Astrocyte (in vitro differentiated cells and primary cell): ENCODE data around the gene NRP1. TPM values are rescaled to one million over a fixed set of nuclear protein-coding genes. Genes with fewer than 3 reads are reported as not detected.

Source experiments
- DNase-seq: peaks from one replicate; pipeline ENCODE4 v3.0.0-alpha.2; 2010; ENCODE audit warnings: low read depth
- FAIRE-seq: peaks from 2 replicates; lab custom pipeline; 2011; peaks lifted over from hg19 to GRCh38; lab: Jason Lieb, UNC
- H2AFZ ChIP-seq: 2 replicates; pipeline ENCODE4 v1.6.0; 2012; ENCODE audit warnings: low read depth, low read length, inconsistent platforms
- H3K27ac ChIP-seq: 2 replicates; pipeline ENCODE4 v1.5.1; 2011; ENCODE audit warnings: low read depth, low read length, inconsistent platforms
- H3K27me3 ChIP-seq: 2 replicates; pipeline ENCODE4 v1.6.0; 2011; ENCODE audit warnings: low read length, inconsistent platforms; ENCODE audit not compliant: insufficient read depth
- H3K36me3 ChIP-seq: 2 replicates; pipeline ENCODE4 v1.5.1; 2011; ENCODE audit warnings: low read length, inconsistent platforms; ENCODE audit not compliant: insufficient read depth
- H3K4me1 ChIP-seq: 2 replicates; pipeline ENCODE4 v1.5.1; 2011; ENCODE audit warnings: low read length, inconsistent platforms; ENCODE audit not compliant: insufficient read depth
- H3K4me2 ChIP-seq: 2 replicates; pipeline ENCODE4 v1.6.0; 2012; ENCODE audit warnings: low read length, inconsistent platforms
- H3K4me3 ChIP-seq: 2 replicates; pipeline ENCODE4 v1.5.1; 2011; ENCODE audit warnings: low read depth, mild to moderate bottlenecking, low read length, inconsistent platforms; ENCODE audit not compliant: insufficient read depth
- H3K79me2 ChIP-seq: 2 replicates; pipeline ENCODE4 v1.6.0; 2012; ENCODE audit warnings: mild to moderate bottlenecking, low read length, inconsistent platforms; ENCODE audit not compliant: insufficient read depth
- H3K9ac ChIP-seq: 2 replicates; pipeline ENCODE4 v1.6.0; 2012; ENCODE audit warnings: mild to moderate bottlenecking, low read length, inconsistent platforms
- H3K9me3 ChIP-seq: 2 replicates; pipeline ENCODE4 v1.5.1; 2012; ENCODE audit warnings: low read depth, mild to moderate bottlenecking, low read length, inconsistent platforms; ENCODE audit not compliant: insufficient read depth
- H4K20me1 ChIP-seq: 2 replicates; pipeline ENCODE4 v1.6.0; 2012; ENCODE audit warnings: low read length, inconsistent platforms; ENCODE audit not compliant: insufficient read depth
- H3K27ac Mint-ChIP-seq: one replicate; pipeline ENCODE4 v1.8.0; 2021; ENCODE audit warnings: mild to moderate bottlenecking, mixed read lengths; ENCODE audit not compliant: unreplicated experiment
- H3K27me3 Mint-ChIP-seq: one replicate; pipeline ENCODE4 v1.8.0; 2021; ENCODE audit warnings: low read depth, mixed read lengths; ENCODE audit not compliant: unreplicated experiment
- H3K36me3 Mint-ChIP-seq: one replicate; pipeline ENCODE4 v1.8.0; 2021; ENCODE audit warnings: low read depth, mixed read lengths; ENCODE audit not compliant: unreplicated experiment
- H3K4me1 Mint-ChIP-seq: one replicate; pipeline ENCODE4 v1.8.0; 2021; ENCODE audit warnings: low read depth, mixed read lengths; ENCODE audit not compliant: unreplicated experiment
- H3K4me3 Mint-ChIP-seq: one replicate; pipeline ENCODE4 v1.8.0; 2021; ENCODE audit warnings: mild to moderate bottlenecking, moderate library complexity, mixed read lengths; ENCODE audit not compliant: unreplicated experiment
- H3K9me3 Mint-ChIP-seq: one replicate; pipeline ENCODE4 v1.8.0; 2021; ENCODE audit warnings: mild to moderate bottlenecking, mixed read lengths; ENCODE audit not compliant: unreplicated experiment
- EZH2 ChIP-seq: IDR thresholded peaks from 2 replicates; pipeline ENCODE4 v1.6.1; 2012; ENCODE audit warnings: mild to moderate bottlenecking, low read length, inconsistent platforms; ENCODE audit not compliant: insufficient read depth
- total RNA-seq: library from RNA; stranded (reverse); gene quantifications from 2 replicates; pipeline ENCODE4 v1.2.1, GENCODE V29; 2021
- TF ChIP-seq, protein P1 (sequence below): IDR thresholded peaks from 2 replicates; pipeline ENCODE4 v1.5.1; 2011; ENCODE audit warnings: low read depth, mild to moderate bottlenecking, inconsistent platforms, low read length, moderate library complexity; ENCODE audit not compliant: insufficient read depth

NRP1 gene
- total RNA-seq, 1 donor from 2014 or later = 59.4 TPM

DNA sequence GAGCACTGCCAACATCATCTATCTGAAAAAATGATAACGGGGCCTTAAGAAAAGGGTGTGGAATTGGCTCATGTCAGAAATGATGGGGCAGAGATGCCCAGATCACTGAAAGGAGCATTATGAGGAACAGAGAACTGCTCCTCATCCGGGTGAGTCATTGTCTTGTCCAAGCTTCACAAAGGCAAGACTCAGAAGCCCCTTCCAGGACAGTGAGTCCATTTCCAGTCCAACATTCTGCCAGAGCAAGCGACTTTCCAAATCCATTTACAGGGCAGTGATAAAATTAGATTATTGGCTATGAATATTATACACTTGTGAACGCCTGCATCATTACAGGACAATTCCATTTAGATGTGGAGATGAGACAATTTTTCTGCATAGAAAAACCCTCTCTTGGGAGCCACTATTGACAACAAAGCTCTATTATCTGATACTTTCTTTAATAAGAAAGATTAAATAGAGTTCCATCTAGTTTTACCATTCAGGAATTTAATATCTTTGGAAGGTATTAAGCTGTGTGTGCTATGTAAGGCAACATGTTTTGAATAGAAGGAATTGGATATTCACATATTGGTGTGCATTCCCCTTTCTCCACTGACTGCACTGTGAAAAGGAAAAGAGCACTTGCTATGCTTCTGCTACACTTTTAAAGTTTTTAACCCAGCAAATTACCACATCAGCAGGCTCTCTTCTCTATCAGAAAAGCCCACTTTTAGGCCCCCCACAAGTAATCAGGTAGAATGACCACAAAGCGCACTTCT is 159.6 kb downstream of the NRP1 start:
- FAIRE-seq = no peak
- no peak for DNase-seq
- Histone ChIP-seq H3K27me3 (no peaks in the 10 kb centered on the region), H3K4me1 (peaks cover 21% of the 10 kb centered on the region), H4K20me1 (no peaks in the 10 kb centered on the region), H3K79me2 (no peaks in the 10 kb centered on the region), H2AFZ (no peak overlapping the region), H3K9me3 (no peaks in the 10 kb centered on the region), H3K27ac (no peak overlapping the region), H3K36me3 (peaks cover 7% of the 10 kb centered on the region), H3K4me3 (no peak overlapping the region), H3K9ac (no peak overlapping the region), H3K4me2 (no peak overlapping the region)
- Mint-ChIP-seq H3K27me3 (no peaks in the 10 kb centered on the region), H3K27ac (no peak overlapping the region), H3K9me3 (peaks cover 2% of the 10 kb centered on the region), H3K4me1 (peaks cover 24% of the 10 kb centered on the region), H3K4me3 (no peak overlapping the region), H3K36me3 (peaks cover 7% of the 10 kb centered on the region)
- TF ChIP-seq, protein P1, sequence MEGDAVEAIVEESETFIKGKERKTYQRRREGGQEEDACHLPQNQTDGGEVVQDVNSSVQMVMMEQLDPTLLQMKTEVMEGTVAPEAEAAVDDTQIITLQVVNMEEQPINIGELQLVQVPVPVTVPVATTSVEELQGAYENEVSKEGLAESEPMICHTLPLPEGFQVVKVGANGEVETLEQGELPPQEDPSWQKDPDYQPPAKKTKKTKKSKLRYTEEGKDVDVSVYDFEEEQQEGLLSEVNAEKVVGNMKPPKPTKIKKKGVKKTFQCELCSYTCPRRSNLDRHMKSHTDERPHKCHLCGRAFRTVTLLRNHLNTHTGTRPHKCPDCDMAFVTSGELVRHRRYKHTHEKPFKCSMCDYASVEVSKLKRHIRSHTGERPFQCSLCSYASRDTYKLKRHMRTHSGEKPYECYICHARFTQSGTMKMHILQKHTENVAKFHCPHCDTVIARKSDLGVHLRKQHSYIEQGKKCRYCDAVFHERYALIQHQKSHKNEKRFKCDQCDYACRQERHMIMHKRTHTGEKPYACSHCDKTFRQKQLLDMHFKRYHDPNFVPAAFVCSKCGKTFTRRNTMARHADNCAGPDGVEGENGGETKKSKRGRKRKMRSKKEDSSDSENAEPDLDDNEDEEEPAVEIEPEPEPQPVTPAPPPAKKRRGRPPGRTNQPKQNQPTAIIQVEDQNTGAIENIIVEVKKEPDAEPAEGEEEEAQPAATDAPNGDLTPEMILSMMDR = no peak
- no peak for TF ChIP-seq EZH2

DNA sequence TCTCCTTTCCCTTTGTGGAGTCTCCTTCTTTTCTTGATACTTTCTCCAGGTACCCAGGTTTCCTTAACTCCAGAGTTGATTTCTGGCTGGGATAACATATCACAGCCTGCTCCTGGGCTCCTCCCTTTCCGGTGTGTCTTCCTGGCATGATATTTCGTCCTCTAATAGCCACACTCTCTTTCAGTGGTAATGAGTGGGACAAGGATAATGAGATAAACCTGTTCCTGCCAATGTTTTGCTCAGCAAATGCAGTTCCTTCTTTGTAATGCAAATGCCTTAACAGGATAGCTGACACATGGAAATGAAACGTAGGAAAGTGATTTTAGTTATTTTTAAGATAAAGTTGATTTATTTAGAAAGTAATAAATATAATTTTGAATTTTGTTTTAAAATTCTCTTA is 168.6 kb downstream of the NRP1 start:
- Histone ChIP-seq H3K4me1 (peaks cover 12% of the 10 kb centered on the region), H3K9ac (no peak overlapping the region), H3K9me3 (no peaks in the 10 kb centered on the region), H3K79me2 (no peaks in the 10 kb centered on the region), H3K4me3 (no peak overlapping the region), H3K36me3 (no peaks in the 10 kb centered on the region), H3K27me3 (no peaks in the 10 kb centered on the region), H2AFZ (peak overlapping the region; percentile 31), H3K4me2 (no peak overlapping the region), H3K27ac (no peak overlapping the region), H4K20me1 (no peaks in the 10 kb centered on the region)
- Mint-ChIP-seq H3K4me3 (no peak overlapping the region), H3K36me3 (no peaks in the 10 kb centered on the region), H3K27me3 (no peaks in the 10 kb centered on the region), H3K27ac (no peak overlapping the region), H3K4me1 (peaks cover 10% of the 10 kb centered on the region), H3K9me3 (peaks cover 4% of the 10 kb centered on the region)
- DNase-seq (no peak), FAIRE-seq (no peak)
- TF ChIP-seq EZH2 = no peak
- TF ChIP-seq, protein P1 = no peak

DNA sequence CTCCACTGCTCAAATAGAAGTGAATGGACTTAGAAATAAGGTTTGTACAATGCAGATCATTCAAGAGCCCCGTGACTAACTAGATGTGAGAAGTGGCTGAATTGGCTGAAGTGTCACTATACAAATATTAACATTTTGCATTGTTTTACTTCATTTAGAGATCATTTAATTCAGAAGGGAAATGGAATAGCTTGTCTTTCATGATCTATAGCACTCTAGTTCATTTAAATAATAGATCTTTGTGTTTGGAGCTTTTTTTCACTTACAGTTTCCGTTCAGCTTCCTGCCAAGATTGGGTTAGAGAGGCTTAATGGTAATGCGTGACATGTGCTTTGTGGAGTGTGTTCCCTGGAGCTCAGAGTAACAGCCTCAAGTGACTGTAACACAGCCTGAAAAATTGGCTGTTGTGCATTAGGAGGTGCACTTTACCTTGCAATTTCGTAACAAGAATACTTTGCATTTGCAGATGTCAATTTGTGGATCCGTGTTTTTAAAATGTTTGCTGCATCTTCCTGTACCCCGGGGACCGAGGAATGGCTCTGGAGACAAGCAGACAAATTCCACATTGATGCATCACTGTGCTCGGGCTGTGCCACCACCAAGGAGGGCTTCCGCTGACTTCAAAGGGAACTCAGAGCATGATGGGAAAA is 170.3 kb downstream of the NRP1 start:
- peak; percentile 76 for FAIRE-seq
- peak overlapping the region; percentile 19 for H3K27ac ChIP-seq
- H3K4me2 ChIP-seq = peak overlapping the region; percentile 74

More for the DNA sequence above, 170.3 kb downstream of the NRP1 start:
- H3K9me3 ChIP-seq = no peaks in the 10 kb centered on the region
- no peaks in the 10 kb centered on the region for H3K36me3 ChIP-seq
- peak overlapping the region; percentile 39 for H2AFZ ChIP-seq
- Mint-ChIP-seq H3K27ac (no peak overlapping the region), H3K4me3 (no peak overlapping the region), H3K36me3 (no peaks in the 10 kb centered on the region), H3K4me1 (peaks cover 10% of the 10 kb centered on the region), H3K27me3 (no peaks in the 10 kb centered on the region), H3K9me3 (peaks cover 6% of the 10 kb centered on the region)
- TF ChIP-seq, protein P1 = peak; percentile 3
- no peak for TF ChIP-seq EZH2
- H3K9ac ChIP-seq = no peak overlapping the region
- H3K4me1 ChIP-seq = peaks cover 12% of the 10 kb centered on the region
- H4K20me1 ChIP-seq = no peaks in the 10 kb centered on the region
- no peaks in the 10 kb centered on the region for H3K27me3 ChIP-seq
- peak overlapping the region; percentile 34 for H3K4me3 ChIP-seq
- no peaks in the 10 kb centered on the region for H3K79me2 ChIP-seq
- DNase-seq = peak; percentile 57
